HepG2 (cell line): ENCODE data around the gene CHKB.

Experiments
- BCLAF1 ChIP-seq: fragments of 450-650 bp; IDR thresholded peaks from 2 replicates; pipeline ENCODE4 v1.6.1; 2017; ENCODE audit warnings: mild to moderate bottlenecking
- EHMT2 ChIP-seq: fragments of 200-600 bp; sonication (generic); IDR thresholded peaks from 2 replicates; pipeline ENCODE4 v1.7.0; 2017; ENCODE audit warnings: antibody characterized with exemption, low read depth, low read length, borderline replicate concordance
- NR1H2 ChIP-seq: sonication (generic); formaldehyde crosslinking; IDR thresholded peaks from 2 replicates; pipeline ENCODE4 v1.8.1; 2022; ENCODE audit warnings: low read depth, missing genetic modification reagents, borderline replicate concordance
- POLR2A ChIP-seq, 2 experiments: IDR thresholded peaks; 2 replicates each; pipeline ENCODE4 v1.6.1; 2011; ENCODE audit warnings: low read depth in 2 of 2, low read length in 2 of 2, mild to moderate bottlenecking in 1 of 2, moderate library complexity in 1 of 2; ENCODE audit not compliant: insufficient read depth in 1 of 2
- POLR2AphosphoS5 ChIP-seq: IDR thresholded peaks from 2 replicates; pipeline ENCODE4 v1.6.1; 2012; ENCODE audit warnings: low read depth, low read length
- TCF7 ChIP-seq: sonication (generic); IDR thresholded peaks from 2 replicates; pipeline ENCODE4 v1.6.1; 2016; ENCODE audit warnings: antibody characterized with exemption, low read depth
- ZNF121 ChIP-seq: sonication (generic); formaldehyde crosslinking; IDR thresholded peaks from 2 replicates; pipeline ENCODE4 v1.5.0; 2020; ENCODE audit warnings: mild to moderate bottlenecking, missing genetic modification reagents
- ZNF18 ChIP-seq: sonication (generic); formaldehyde crosslinking; IDR thresholded peaks from 2 replicates; pipeline ENCODE4 v1.8.0; 2022; ENCODE audit warnings: mild to moderate bottlenecking, missing genetic modification reagents; ENCODE audit not compliant: insufficient replicate concordance
- ZNF747 ChIP-seq: sonication (generic); formaldehyde crosslinking; IDR thresholded peaks from 2 replicates; pipeline ENCODE4 v1.8.1; 2023; ENCODE audit warnings: missing genetic modification reagents, mild to moderate bottlenecking, borderline replicate concordance
- TF ChIP-seq, protein P1 (sequence below): sonication (generic); formaldehyde crosslinking; IDR thresholded peaks from 2 replicates; pipeline ENCODE4 v1.5.0; 2020; ENCODE audit warnings: mild to moderate bottlenecking, missing genetic modification reagents

- TF ChIP-seq ZNF18 (CRISPR knock-in tag) (no peak), POLR2AphosphoS5 (no peak), BCLAF1 (no peak), ZNF121 (CRISPR knock-in tag) (no peak), NR1H2 (CRISPR knock-in tag) (no peak), ZNF747 (CRISPR knock-in tag) (no peak), EHMT2 (no peak), POLR2A (IDR thresholded peaks at IDR 0.05; ENCODE audit: insufficient read depth in 1 of 2, low read depth in 2 of 2, low read length in 2 of 2) (no peak), TCF7 (no peak)
- TF ChIP-seq, protein P1, sequence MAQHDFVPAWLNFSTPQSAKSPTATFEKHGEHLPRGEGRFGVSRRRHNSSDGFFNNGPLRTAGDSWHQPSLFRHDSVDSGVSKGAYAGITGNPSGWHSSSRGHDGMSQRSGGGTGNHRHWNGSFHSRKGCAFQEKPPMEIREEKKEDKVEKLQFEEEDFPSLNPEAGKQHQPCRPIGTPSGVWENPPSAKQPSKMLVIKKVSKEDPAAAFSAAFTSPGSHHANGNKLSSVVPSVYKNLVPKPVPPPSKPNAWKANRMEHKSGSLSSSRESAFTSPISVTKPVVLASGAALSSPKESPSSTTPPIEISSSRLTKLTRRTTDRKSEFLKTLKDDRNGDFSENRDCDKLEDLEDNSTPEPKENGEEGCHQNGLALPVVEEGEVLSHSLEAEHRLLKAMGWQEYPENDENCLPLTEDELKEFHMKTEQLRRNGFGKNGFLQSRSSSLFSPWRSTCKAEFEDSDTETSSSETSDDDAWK (CRISPR knock-in tag): no peak
These were observed 31.4 kb downstream of the CHKB start for GRCh38 chr22:50551160-50551752.
